EH (cell line): Measurements from ENCODE around the gene PIBF1.
"Not testable (repeated sequence)": the region's sequence is repeated elsewhere in the genome, so short reads cannot be mapped to it uniquely, and the experiment has no call there.

ENCODE experiments used
- DNase-seq: peaks from one replicate; pipeline ENCODE4 v3.0.0-alpha.2; 2015; ENCODE audit warnings: low read depth

PIBF1 gene

GRCh38 chr13:72781451-72782439 lies at the start of gene PIBF1, which contains the start of gene DIS3:
Gene PIBF1, plus strand, starts transcription at chr13:72782133. Its CDS starts 1,337 bp downstream, at chr13:72783470.
Gene DIS3, minus strand, starts transcription at chr13:72781900. Its CDS starts 68 bp downstream, at chr13:72781832.
- DNase-seq = peak; percentile 99

GRCh38 chr13:72737033-72737432 lies 44.9 kb upstream of the PIBF1 start:
- no peak for DNase-seq

DNA sequence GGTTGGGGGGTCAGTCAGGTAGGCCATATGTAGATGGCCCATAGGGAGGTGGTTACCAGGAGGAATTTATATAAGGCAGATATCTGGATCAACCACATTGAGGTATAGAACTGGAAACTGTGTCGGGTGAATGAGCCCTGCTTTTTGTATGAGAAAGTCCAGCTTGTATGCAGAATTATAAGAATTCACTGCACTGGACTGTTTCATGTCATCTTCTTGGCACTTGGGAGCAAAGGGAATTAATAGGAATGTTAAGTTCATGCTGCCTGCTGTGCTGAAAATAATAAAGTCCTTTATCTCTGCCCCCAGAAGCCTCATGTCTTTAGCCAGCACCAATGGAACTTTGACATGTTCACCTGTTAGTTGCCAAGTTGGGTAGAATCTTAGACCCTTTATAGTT lies 41.9 kb upstream of the PIBF1 start:
- DNase-seq = no peak

GRCh38 chr13:72745260-72745659 lies 36.7 kb upstream of the PIBF1 start:
- no peak for DNase-seq

DNA sequence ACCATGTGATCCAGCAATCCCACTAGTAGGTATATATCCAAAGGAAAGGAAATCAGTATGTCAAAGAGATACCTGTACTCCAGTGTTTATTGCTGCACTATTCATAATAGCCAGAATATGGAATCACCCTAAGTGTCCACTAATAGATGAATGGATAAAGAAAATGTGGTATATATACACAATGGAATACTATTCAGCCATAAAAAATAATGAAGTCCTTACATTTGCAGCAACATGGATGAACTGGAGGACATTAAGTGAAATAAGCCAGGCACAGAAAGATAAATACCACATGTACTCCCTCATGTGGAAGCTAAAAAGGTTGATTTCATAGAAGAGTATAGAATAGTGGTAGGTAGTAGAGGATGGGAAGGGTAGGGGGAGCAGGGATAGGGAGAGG lies 30.7 kb upstream of the PIBF1 start:
- DNase-seq = no peak

GRCh38 chr13:72754111-72754510 lies 27.8 kb upstream of the PIBF1 start:
- no peak for DNase-seq

DNA sequence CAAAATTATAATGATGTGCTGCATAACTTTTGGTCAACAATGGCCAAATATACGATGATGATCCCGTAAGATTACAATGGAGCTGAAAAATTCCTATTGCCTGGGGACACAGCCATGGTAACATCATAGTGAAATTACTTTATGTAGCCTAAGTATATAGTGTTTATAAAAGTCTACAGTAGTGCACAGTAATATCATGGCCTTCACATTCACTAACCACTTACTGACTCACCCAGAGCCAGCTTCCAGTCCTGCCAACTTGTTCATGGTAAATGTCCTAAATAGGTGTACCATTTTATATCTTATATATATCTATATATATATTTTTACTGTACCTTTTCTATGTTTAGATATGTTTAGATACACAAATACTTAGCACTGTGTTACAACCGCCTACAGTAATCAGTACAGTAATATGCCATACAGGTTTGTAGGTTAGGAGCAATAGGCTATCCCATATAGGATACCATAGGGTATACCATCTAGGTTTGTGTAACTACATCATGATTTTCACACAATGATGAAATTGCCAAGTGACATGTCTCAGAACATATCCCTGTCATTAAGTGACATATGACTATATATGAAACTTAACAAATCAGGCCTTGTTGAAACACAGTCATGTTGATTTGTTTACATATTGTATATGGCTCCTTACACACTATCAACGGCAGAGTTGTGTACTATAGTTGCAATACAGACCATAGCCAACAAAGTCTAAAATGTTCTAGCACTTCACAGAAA lies 24.0 kb upstream of the PIBF1 start:
- DNase-seq = peak; percentile 8

GRCh38 chr13:72760189-72760588 lies 21.7 kb upstream of the PIBF1 start:
- no peak for DNase-seq

GRCh38 chr13:72763411-72763810 lies 18.5 kb upstream of the PIBF1 start:
- DNase-seq = no peak

DNA sequence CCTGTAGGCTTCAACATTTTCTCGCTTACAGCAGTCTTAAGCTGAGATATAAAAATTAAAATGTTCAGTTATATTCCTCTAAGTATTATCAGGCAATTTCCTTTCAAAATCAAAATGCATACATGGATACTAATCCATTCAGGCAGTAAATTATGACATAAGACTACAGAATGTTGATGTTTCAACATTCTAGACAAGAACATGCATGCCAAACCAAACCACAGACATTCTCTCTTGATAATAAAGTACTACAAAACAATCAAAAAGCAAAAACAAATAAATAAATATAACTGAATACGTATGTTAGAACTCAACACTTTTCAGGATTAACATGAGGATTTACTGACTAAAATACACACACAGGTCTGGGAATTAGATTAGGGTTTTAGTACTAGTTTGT lies 7.9 kb upstream of the PIBF1 start:
- DNase-seq = peak; percentile 9

- DNase-seq = peak; percentile 12
Measured at GRCh38 chr13:72782717-72783116, 784 bp downstream of the PIBF1 start.

DNA sequence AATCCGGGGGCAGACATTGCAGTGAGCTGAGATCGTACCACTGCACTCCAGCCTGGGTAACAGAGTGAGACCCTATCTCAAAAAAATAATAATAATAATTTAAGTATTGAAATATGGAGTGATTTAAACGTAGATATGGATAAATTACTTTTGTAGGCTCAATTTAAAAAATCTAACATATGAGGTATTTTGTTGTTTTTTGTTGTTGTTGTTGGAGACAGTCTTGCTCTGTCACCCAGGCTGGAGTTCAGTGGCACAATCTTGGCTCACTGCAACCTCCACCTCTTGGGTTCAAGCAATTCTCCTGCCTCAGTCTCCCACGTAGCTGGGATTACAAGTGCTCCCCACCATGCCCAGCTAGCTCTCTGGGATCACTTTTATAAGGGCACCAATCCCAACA lies 2.7 kb downstream of the PIBF1 start:
- DNase-seq = not testable (repeated sequence)

DNA sequence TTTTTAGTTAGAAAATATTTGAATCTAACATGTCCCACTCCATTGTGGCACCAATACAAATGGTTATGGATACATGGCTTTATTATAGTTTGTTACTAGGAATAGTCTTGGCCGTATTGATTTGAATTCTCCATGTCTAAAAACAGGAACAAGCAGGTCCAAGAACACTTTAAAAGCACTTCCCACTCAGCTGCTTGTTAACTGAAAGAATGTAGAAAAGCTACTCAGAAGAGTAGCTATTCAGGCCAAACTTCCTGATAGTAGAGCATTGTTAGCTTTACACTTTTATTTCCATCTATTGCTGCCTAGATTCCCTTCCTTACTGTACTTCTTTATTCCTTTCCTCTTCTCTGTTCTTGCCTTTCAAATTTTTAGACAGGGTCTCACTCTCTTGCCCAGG lies 6.9 kb downstream of the PIBF1 start:
- no peak for DNase-seq

DNA sequence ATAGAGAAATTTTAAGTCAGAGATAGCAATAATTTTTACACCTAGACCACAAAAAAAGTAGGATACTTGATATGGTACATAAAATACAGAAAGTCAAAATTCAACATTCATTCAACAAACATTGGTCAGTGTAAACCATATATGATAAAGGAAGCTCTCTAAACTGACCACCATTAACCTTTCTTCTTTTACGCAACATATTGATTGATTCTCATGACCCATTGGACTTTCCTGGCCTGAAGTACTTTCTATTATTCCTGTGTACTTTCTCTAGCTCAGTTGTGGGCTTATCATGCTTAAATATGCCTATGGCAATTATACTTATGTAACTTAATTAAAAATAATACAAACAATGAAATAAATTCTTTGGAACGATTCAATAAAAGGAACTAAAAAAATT lies 10.7 kb downstream of the PIBF1 start:
- no peak for DNase-seq

GRCh38 chr13:72798817-72799216 lies 16.9 kb downstream of the PIBF1 start:
- DNase-seq = no peak

DNA sequence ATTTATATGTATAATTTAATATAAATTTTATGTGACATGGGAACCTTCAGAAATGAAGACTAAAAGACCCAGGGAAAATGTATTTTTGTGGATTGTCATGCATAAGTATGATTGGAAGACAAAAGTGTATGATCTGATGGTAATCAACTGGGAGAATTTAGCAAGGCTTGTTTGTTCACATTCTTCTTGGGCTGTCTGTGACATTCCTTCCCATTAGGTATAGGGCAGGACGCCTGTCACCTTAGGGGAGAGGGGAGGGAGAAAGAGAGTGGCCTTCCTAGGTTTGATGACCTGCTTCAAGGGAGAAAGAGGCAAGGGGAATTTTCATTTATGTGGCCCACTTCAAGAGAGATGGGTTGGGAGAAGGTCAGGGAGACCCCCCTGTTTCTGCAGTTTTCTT lies 22.4 kb downstream of the PIBF1 start:
- no peak for DNase-seq

GRCh38 chr13:72805676-72806346 lies 23.9 kb downstream of the PIBF1 start:
- DNase-seq = no peak

DNA sequence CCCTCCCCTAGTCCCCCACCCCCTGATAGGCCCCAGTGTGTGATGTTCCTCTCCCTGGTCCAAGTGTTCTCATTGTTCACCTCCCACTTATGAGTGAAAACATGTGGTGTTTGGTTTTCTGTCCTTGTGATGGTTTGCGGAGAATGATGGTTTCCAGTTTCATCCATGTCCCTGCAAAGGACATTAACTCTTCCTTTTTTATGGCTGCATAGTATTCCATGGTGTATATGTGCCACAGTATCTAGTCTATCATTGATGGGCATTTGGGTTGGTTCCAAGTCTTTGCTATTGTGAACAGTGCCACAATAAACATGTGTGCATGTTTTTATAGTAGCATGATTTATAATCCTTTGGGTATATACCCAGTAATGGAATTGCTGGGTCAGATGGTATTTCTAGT lies 24.6 kb downstream of the PIBF1 start:
- DNase-seq = not testable (repeated sequence)

- peak; percentile 32 for DNase-seq
Measured at GRCh38 chr13:72808917-72809500, 27.1 kb downstream of the PIBF1 start.

DNA sequence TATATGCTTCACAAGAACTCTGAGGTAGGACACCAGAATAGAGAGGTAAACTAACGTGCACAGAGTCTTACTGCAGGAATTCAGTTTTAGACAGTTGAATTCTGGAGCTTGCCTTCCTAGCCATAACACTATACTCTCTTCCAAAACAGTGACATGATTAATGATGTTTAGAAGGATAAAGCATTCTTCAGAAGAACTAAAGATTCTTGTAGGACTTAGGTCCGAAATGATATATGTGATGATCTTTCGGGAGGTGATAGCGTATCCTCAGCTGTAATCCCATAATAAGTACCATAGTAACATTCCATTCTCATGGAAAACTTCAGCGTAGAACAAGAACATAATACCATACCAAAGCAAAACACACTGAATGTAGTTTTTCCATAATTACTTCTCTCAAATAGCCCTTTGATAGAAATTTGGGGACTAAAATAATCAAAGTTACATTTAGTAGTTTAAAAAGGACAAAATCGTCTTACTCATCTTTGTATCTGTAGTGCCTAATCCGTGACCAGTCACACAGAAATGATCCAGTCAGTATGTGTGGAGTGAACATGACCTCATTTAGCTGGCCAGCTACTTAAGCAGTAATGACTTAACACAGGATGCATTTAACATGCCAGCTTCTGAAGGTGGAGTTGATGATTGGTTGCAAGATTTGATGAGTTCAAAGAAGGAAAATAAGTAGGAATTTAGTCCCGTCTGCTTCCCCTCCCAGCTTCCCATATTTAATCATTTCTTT lies 38.4 kb downstream of the PIBF1 start:
- peak; percentile 67 for DNase-seq

DNA sequence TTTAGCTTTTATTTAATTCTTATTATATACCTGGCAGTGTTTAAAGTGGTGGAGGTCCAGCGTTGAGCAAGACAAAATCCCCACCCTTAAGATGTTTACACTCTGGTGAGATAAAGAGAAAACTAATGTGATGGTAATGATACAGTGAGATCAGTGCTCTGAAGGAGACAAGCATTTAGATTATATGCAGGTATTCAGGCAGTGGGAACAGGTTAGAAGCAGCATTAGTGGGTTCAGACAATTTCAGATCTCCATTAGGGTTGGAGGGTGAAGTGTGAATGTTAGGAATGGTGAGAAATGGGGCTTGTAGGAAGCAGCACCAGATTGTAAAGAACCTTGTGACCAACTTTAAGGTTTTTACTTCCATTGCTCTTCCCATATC lies 39.0 kb downstream of the PIBF1 start:
- DNase-seq = no peak
